T-helper 22 cell (primary cell): Measurements from ENCODE around the gene NME2.

Source experiments
- DNase-seq: peaks from one replicate; pipeline ENCODE4 v3.0.0-alpha.2; 2020; ENCODE audit warnings: low read depth

The NME2 gene

DNA sequence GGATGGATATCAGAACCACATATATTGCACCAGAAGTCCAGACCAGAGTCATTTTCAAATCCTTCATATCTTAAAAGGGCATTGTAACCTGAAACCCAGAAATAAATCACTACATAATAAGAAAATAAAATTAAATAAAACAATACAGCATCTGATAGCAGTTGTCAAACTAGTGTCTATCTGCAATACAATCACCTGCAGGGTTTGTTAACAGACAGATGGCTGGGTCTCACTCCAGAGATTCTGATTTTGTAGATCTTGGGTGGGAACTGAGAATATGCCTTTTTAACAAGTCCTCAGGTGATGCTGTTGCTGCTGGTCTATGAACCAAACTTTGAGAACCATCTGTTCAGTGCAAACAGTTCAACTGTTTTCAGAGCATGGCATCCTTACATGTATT is 37.6 kb downstream of the NME2 start:
- no peak for DNase-seq

GRCh38 chr17:51214920-51215319 is 48.7 kb downstream of the NME2 start:
- DNase-seq, result no peak

- no peak for DNase-seq
Observed at GRCh38 chr17:51217946-51218345, 51.7 kb downstream of the NME2 start.

DNA sequence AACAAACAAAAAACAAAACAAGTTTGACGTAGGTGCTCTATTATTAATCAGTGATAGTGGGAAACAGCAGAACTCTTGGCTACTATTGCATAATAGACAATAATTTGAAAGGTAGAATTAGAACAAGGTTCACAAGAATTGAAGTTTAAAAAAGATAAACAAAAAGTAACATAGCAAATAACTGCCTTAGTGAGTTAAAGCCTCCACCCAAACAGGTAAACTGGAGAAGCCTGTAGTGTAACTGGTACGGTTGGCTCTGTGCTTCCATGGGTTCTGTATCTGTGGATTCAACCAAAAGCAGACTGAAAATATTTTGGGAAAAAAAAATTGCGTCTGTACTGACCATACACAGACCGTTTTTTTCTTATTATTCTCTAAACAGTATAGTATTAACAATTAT is 55.1 kb downstream of the NME2 start:
- no peak for DNase-seq
